OCI-LY1 (cell line): ENCODE measurements around the gene MPRIP.

Experiments used
- EZH2 ChIP-seq: fragments of 200-600 bp; sonication (generic), shearing (Covaris generic); IDR thresholded peaks from 2 replicates; pipeline ENCODE4 v1.8.0; 2017; ENCODE audit warnings: borderline replicate concordance, mixed run types, mild to moderate bottlenecking, antibody characterized with exemption, low read length, moderate library complexity, mixed read lengths
- TF ChIP-seq, protein P1 (sequence below): fragments of 200-600 bp; sonication (generic), shearing (Covaris generic); IDR thresholded peaks from 2 replicates; pipeline ENCODE4 v1.5.1; 2017; ENCODE audit warnings: mild to moderate bottlenecking, antibody characterized with exemption, low read length, moderate library complexity, mixed read lengths

DNA sequence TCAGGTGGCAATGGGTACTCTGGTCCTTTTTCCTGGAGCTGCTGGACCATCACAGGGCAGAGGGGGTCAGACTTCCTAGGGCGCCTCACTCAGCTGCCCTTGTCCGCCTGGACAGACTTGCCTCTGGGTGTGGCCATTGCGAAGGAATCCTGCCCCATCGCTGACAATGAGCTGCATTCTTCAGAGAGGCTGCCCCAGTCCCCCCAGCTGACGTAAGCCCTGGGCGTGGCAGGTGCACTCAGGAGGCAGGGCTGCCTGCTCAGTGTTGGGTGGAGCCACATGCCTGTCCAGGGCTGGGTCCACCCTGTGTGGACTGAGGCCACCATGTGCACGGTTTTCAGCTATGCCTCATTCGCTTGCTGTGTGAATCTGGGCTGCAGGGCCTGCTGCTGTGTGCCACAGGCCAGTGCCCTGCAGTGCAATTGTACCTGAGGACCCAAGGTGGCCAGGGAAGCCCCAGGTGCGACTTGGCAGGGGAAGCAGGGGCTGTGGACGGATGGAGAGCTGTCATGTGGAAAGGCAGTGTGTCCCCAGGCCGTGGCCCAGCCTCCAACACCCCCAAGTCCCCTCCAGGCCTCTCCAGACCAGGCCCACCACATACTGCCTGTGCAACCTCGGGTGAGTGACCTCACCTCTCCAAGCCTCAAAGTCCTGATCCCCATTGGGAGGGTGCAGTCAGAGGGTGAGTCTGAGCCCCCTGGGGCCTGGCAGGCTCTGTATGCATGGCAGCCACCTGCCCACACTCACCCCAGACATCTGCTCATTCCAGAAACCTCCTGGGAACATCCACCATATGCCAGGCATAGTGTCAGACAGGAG is 14.0 kb upstream of the MPRIP start:
- TF ChIP-seq, protein P1, sequence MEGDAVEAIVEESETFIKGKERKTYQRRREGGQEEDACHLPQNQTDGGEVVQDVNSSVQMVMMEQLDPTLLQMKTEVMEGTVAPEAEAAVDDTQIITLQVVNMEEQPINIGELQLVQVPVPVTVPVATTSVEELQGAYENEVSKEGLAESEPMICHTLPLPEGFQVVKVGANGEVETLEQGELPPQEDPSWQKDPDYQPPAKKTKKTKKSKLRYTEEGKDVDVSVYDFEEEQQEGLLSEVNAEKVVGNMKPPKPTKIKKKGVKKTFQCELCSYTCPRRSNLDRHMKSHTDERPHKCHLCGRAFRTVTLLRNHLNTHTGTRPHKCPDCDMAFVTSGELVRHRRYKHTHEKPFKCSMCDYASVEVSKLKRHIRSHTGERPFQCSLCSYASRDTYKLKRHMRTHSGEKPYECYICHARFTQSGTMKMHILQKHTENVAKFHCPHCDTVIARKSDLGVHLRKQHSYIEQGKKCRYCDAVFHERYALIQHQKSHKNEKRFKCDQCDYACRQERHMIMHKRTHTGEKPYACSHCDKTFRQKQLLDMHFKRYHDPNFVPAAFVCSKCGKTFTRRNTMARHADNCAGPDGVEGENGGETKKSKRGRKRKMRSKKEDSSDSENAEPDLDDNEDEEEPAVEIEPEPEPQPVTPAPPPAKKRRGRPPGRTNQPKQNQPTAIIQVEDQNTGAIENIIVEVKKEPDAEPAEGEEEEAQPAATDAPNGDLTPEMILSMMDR: no peak
- TF ChIP-seq EZH2: no peak
